ENCODE results near the gene ZNF182.
"Not testable (repeated sequence)": the region's sequence is repeated elsewhere in the genome, so short reads cannot be mapped to it uniquely, and the experiment has no call there.

Gene ZNF182

GRCh38 chrX:48003758-48004457 lies at the start of gene ZNF182:
Gene ZNF182 (minus strand): TSS chrX:48003989. CDS start chrX:48002609, 1,380 bp downstream.
- peaks cover 22% of the 10 kb centered on the region for H3K36me3 Mint-ChIP-seq (ENCODE audit: low read depth)
- H3K9me3 Mint-ChIP-seq = no peaks in the 10 kb centered on the region
- peak within 1 kb of the TSS; percentile 98 for H3K4me3 Mint-ChIP-seq
- peak; percentile 90 for DNase-seq
- H3K27ac Mint-ChIP-seq = peak within 1 kb of the TSS; percentile 98
- peaks cover 28% of the 10 kb centered on the region for H3K4me1 Mint-ChIP-seq
- H3K27me3 Mint-ChIP-seq = no peaks in the 10 kb centered on the region
- peak; percentile 93 for ATAC-seq

- peaks cover 4% of the 10 kb centered on the region for H3K36me3 Mint-ChIP-seq (ENCODE audit: low read depth)
- no peaks in the 10 kb centered on the region for H3K4me1 Mint-ChIP-seq
- ATAC-seq (no peak), DNase-seq (no peak)
- H3K27ac Mint-ChIP-seq = no peak overlapping the region
- H3K27me3 Mint-ChIP-seq = no peaks in the 10 kb centered on the region
- no peak overlapping the region for H3K4me3 Mint-ChIP-seq
- no peaks in the 10 kb centered on the region for H3K9me3 Mint-ChIP-seq
Measured at GRCh38 chrX:48046846-48047245, 43.1 kb upstream of the ZNF182 start.

- Mint-ChIP-seq H3K27ac (no peak overlapping the region), H3K4me1 (no peaks in the 10 kb centered on the region), H3K9me3 (no peaks in the 10 kb centered on the region), H3K27me3 (no peaks in the 10 kb centered on the region), H3K4me3 (no peak overlapping the region), H3K36me3 (ENCODE audit: low read depth) (peaks cover 4% of the 10 kb centered on the region)
- ATAC-seq = no peak
- DNase-seq = no peak
Measured at GRCh38 chrX:48045410-48046311, 41.9 kb upstream of the ZNF182 start.

GRCh38 chrX:48043056-48043455 lies 39.3 kb upstream of the ZNF182 start:
- no peak for DNase-seq
- no peaks in the 10 kb centered on the region for H3K4me1 Mint-ChIP-seq
- ATAC-seq = no peak
- H3K4me3 Mint-ChIP-seq = no peak overlapping the region
- H3K27ac Mint-ChIP-seq = no peak overlapping the region
- H3K9me3 Mint-ChIP-seq = no peaks in the 10 kb centered on the region
- H3K27me3 Mint-ChIP-seq = no peaks in the 10 kb centered on the region
- H3K36me3 Mint-ChIP-seq (ENCODE audit: low read depth) = peaks cover 4% of the 10 kb centered on the region

- no peaks in the 10 kb centered on the region for H3K9me3 Mint-ChIP-seq
- H3K4me1 Mint-ChIP-seq = no peaks in the 10 kb centered on the region
- no peak for ATAC-seq
- no peak overlapping the region for H3K27ac Mint-ChIP-seq
- no peak overlapping the region for H3K4me3 Mint-ChIP-seq
- H3K27me3 Mint-ChIP-seq = no peaks in the 10 kb centered on the region
- no peaks in the 10 kb centered on the region for H3K36me3 Mint-ChIP-seq (ENCODE audit: low read depth)
- DNase-seq = no peak
Measured at GRCh38 chrX:48035891-48036290, 32.1 kb upstream of the ZNF182 start.

GRCh38 chrX:48030641-48031173 lies 26.9 kb upstream of the ZNF182 start:
- not testable (repeated sequence) for H3K27ac Mint-ChIP-seq; H3K36me3 Mint-ChIP-seq (ENCODE audit: low read depth); H3K9me3 Mint-ChIP-seq; ATAC-seq; DNase-seq; H3K27me3 Mint-ChIP-seq; H3K4me3 Mint-ChIP-seq; H3K4me1 Mint-ChIP-seq

- Mint-ChIP-seq H3K27ac (no peak overlapping the region), H3K27me3 (no peaks in the 10 kb centered on the region), H3K4me1 (peaks cover 4% of the 10 kb centered on the region), H3K36me3 (ENCODE audit: low read depth) (no peaks in the 10 kb centered on the region), H3K9me3 (no peaks in the 10 kb centered on the region), H3K4me3 (no peak overlapping the region)
- no peak for ATAC-seq
- no peak for DNase-seq
Measured at GRCh38 chrX:48030237-48030636, 26.4 kb upstream of the ZNF182 start.

GRCh38 chrX:48028091-48028490 lies 24.3 kb upstream of the ZNF182 start:
- DNase-seq = no peak
- H3K9me3 Mint-ChIP-seq = no peaks in the 10 kb centered on the region
- H3K4me3 Mint-ChIP-seq = no peak overlapping the region
- no peaks in the 10 kb centered on the region for H3K36me3 Mint-ChIP-seq (ENCODE audit: low read depth)
- no peak overlapping the region for H3K27ac Mint-ChIP-seq
- ATAC-seq = no peak
- no peaks in the 10 kb centered on the region for H3K27me3 Mint-ChIP-seq
- peaks cover 8% of the 10 kb centered on the region for H3K4me1 Mint-ChIP-seq

GRCh38 chrX:48027545-48027944 lies 23.8 kb upstream of the ZNF182 start:
- not testable (repeated sequence) for H3K27ac Mint-ChIP-seq; ATAC-seq; H3K9me3 Mint-ChIP-seq; DNase-seq; H3K27me3 Mint-ChIP-seq; H3K4me3 Mint-ChIP-seq; H3K36me3 Mint-ChIP-seq (ENCODE audit: low read depth)
- H3K4me1 Mint-ChIP-seq = peaks cover 11% of the 10 kb centered on the region

GRCh38 chrX:48025561-48025960 lies 21.8 kb upstream of the ZNF182 start:
- Mint-ChIP-seq H3K27ac (no peak overlapping the region), H3K9me3 (no peaks in the 10 kb centered on the region), H3K4me3 (no peak overlapping the region), H3K4me1 (peaks cover 20% of the 10 kb centered on the region), H3K27me3 (no peaks in the 10 kb centered on the region), H3K36me3 (ENCODE audit: low read depth) (no peaks in the 10 kb centered on the region)
- peak; percentile 16 for DNase-seq
- no peak for ATAC-seq

- no peak for DNase-seq
- Mint-ChIP-seq H3K4me1 (peaks cover 23% of the 10 kb centered on the region), H3K27me3 (no peaks in the 10 kb centered on the region), H3K4me3 (no peak overlapping the region), H3K9me3 (no peaks in the 10 kb centered on the region), H3K27ac (no peak overlapping the region), H3K36me3 (ENCODE audit: low read depth) (no peaks in the 10 kb centered on the region)
- no peak for ATAC-seq
Measured at GRCh38 chrX:48022738-48023137, 18.9 kb upstream of the ZNF182 start.

- H3K4me3 Mint-ChIP-seq = no peak overlapping the region
- DNase-seq = no peak
- no peaks in the 10 kb centered on the region for H3K9me3 Mint-ChIP-seq
- ATAC-seq = no peak
- H3K36me3 Mint-ChIP-seq (ENCODE audit: low read depth) = no peaks in the 10 kb centered on the region
- H3K4me1 Mint-ChIP-seq = peaks cover 23% of the 10 kb centered on the region
- H3K27ac Mint-ChIP-seq = no peak overlapping the region
- no peaks in the 10 kb centered on the region for H3K27me3 Mint-ChIP-seq
Measured at GRCh38 chrX:48022100-48022499, 18.3 kb upstream of the ZNF182 start.

- Mint-ChIP-seq H3K27me3 (no peaks in the 10 kb centered on the region), H3K9me3 (no peaks in the 10 kb centered on the region), H3K4me1 (peaks cover 23% of the 10 kb centered on the region), H3K27ac (peak overlapping the region; percentile 99), H3K36me3 (ENCODE audit: low read depth) (no peaks in the 10 kb centered on the region), H3K4me3 (peak overlapping the region; percentile 89)
- ATAC-seq (no peak), DNase-seq (peak; percentile 70)
Measured at GRCh38 chrX:48021026-48021900, 17.5 kb upstream of the ZNF182 start.

GRCh38 chrX:48020472-48020871 lies 16.7 kb upstream of the ZNF182 start:
- DNase-seq (peak; percentile 19), ATAC-seq (peak; percentile 85)
- H3K27me3 Mint-ChIP-seq; H3K9me3 Mint-ChIP-seq; H3K36me3 Mint-ChIP-seq (ENCODE audit: low read depth): not testable (repeated sequence)
- H3K27ac Mint-ChIP-seq = peak overlapping the region; percentile 56
- H3K4me1 Mint-ChIP-seq = peaks cover 21% of the 10 kb centered on the region
- H3K4me3 Mint-ChIP-seq = peak overlapping the region; percentile 89
